PC-9 (cell line): ENCODE results near the gene DNAJB8. TPM values are rescaled to one million over a fixed set of nuclear protein-coding genes. Genes with fewer than 3 reads are reported as not detected.

Experiments
- BruUV-seq: library from RNA; stranded (reverse); fragments of 400-500 nt; replicated peaks from 2 replicates; lab custom pipeline; 2021; lab: Mats Ljungman, UMichigan
- CTCF ChIA-PET: fragments of 300-600 bp; sonication (Branson Sonifier 250); formaldehyde crosslinking; loops from one replicate; lab custom pipeline; 2022; ENCODE audit warnings: antibody characterized with exemption; lab: Charles Lee
- POLR2A ChIA-PET: fragments of 300-600 bp; sonication (Branson Sonifier 250); formaldehyde crosslinking; loops from one replicate; lab custom pipeline; 2022; ENCODE audit warnings: antibody characterized with exemption; ENCODE audit not compliant: unreplicated experiment; lab: Charles Lee
- DNase-seq, 2 experiments: peaks; one replicate each; pipeline versions ENCODE4 v3.0.0 to v3.0.0-alpha.2; 2015 to 2022; ENCODE audit warnings: mixed read lengths in 1 of 2
- H2AFZ ChIP-seq: fragments of 200-600 bp; sonication (generic); 2 replicates; pipeline ENCODE4 v1.8.1; 2017; ENCODE audit warnings: antibody characterized with exemption
- H3F3A ChIP-seq: fragments of 200-600 bp; sonication (generic); 2 replicates; pipeline ENCODE4 v1.8.1; 2017; ENCODE audit warnings: antibody characterized with exemption, mild to moderate bottlenecking, low read depth; ENCODE audit not compliant: insufficient read depth
- H3K27ac ChIP-seq: fragments of 200-600 bp; sonication (generic); 2 replicates; pipeline ENCODE4 v1.6.1; 2016; ENCODE audit warnings: mixed run types
- H3K27me3 ChIP-seq: fragments of 200-600 bp; sonication (generic); 2 replicates; pipeline ENCODE4 v1.6.1; 2016; ENCODE audit warnings: low read depth, mixed run types; ENCODE audit not compliant: insufficient read depth
- H3K36me3 ChIP-seq: fragments of 200-600 bp; sonication (generic); 2 replicates; pipeline ENCODE4 v1.6.1; 2016; ENCODE audit warnings: low read depth, mixed run types
- H3K4me1 ChIP-seq: fragments of 200-600 bp; sonication (generic); replicated peaks from 2 replicates; pipeline ENCODE4 v1.6.1; 2016; ENCODE audit warnings: mixed run types; ENCODE audit not compliant: insufficient read depth
- H3K4me2 ChIP-seq: fragments of 200-600 bp; sonication (generic); 2 replicates; pipeline ENCODE4 v1.6.1; 2017; ENCODE audit warnings: mixed run types
- H3K4me3 ChIP-seq: fragments of 200-600 bp; sonication (generic); 2 replicates; pipeline ENCODE4 v1.6.1; 2016; ENCODE audit warnings: mixed run types
- H3K79me2 ChIP-seq: fragments of 200-600 bp; sonication (generic); 2 replicates; pipeline ENCODE4 v1.6.1; 2017; ENCODE audit warnings: low read depth, mixed run types
- H3K9me2 ChIP-seq: fragments of 200-600 bp; sonication (generic); 2 replicates; pipeline ENCODE4 v1.8.1; 2017; ENCODE audit warnings: mild to moderate bottlenecking; ENCODE audit not compliant: insufficient read depth
- H3K9me3 ChIP-seq: fragments of 200-600 bp; sonication (generic); 2 replicates; pipeline ENCODE4 v1.8.1; 2016; ENCODE audit warnings: low read depth; ENCODE audit not compliant: insufficient read depth
- H4K20me1 ChIP-seq: fragments of 200-600 bp; sonication (generic); 2 replicates; pipeline ENCODE4 v1.8.1; 2017; ENCODE audit not compliant: insufficient read depth
- CTCF ChIP-seq: fragments of 200-600 bp; sonication (generic); conservative IDR thresholded peaks from 2 replicates; pipeline ENCODE4 v1.6.1; 2017; ENCODE audit warnings: mixed run types, antibody characterized with exemption, mild to moderate bottlenecking, moderate library complexity
- EZH2 ChIP-seq: fragments of 200-600 bp; sonication (generic); IDR thresholded peaks from 2 replicates; pipeline ENCODE4 v1.8.0; 2017; ENCODE audit warnings: antibody characterized with exemption, low read depth
- intact Hi-C: fragments of 100-400 bp; cut with micrococcal nuclease; formaldehyde crosslinking; loops from one replicate; pipeline ENCODE4 v1.10.0; 2022; ENCODE audit not compliant: unreplicated experiment
- total RNA-seq: library from RNA; stranded (reverse); gene quantifications from 2 replicates; pipeline ENCODE4 v1.2.3, GENCODE V29; 2021

The DNAJB8 gene
- total RNA-seq, 1 experiment from 2014 or later = not detected

GRCh38 chr3:128458746-128459460, 7.8 kb downstream of the DNAJB8 start:
- TF ChIP-seq EZH2 (no peak), CTCF (no peak)
- CTCF ChIA-PET = no interaction called here
- no peaks in the 10 kb centered on the region for H3K9me3 ChIP-seq
- H3K4me2 ChIP-seq = no peak overlapping the region
- no peak overlapping the region for H2AFZ ChIP-seq
- no peaks in the 10 kb centered on the region for H3K79me2 ChIP-seq
- no TSS peak for BruUV-seq
- H3K36me3 ChIP-seq = no peaks in the 10 kb centered on the region
- POLR2A ChIA-PET = no interaction called here
- H3K9me2 ChIP-seq = no peaks in the 10 kb centered on the region
- H4K20me1 ChIP-seq = no peaks in the 10 kb centered on the region
- H3K27ac ChIP-seq = no peak overlapping the region
- no peaks in the 10 kb centered on the region for H3F3A ChIP-seq
- no peak overlapping the region for H3K4me3 ChIP-seq
- H3K4me1 ChIP-seq = peaks cover 8% of the 10 kb centered on the region
- H3K27me3 ChIP-seq = no peaks in the 10 kb centered on the region
- intact Hi-C loops = no loop called here
- no peak for DNase-seq

- peaks cover 12% of the 10 kb centered on the region for H3K4me1 ChIP-seq
- H3K4me2 ChIP-seq = no peak overlapping the region
- no peaks in the 10 kb centered on the region for H3K9me2 ChIP-seq
- CTCF ChIA-PET = no interaction called here
- TF ChIP-seq CTCF = no peak
- TF ChIP-seq EZH2 = no peak
- no peak overlapping the region for H3K27ac ChIP-seq
- no peak overlapping the region for H3K4me3 ChIP-seq
- H3F3A ChIP-seq = no peaks in the 10 kb centered on the region
- no peak overlapping the region for H2AFZ ChIP-seq
- no peaks in the 10 kb centered on the region for H3K36me3 ChIP-seq
- no TSS peak for BruUV-seq
- no peaks in the 10 kb centered on the region for H3K27me3 ChIP-seq
- H3K79me2 ChIP-seq = no peaks in the 10 kb centered on the region
- no peaks in the 10 kb centered on the region for H3K9me3 ChIP-seq
- no peaks in the 10 kb centered on the region for H4K20me1 ChIP-seq
- POLR2A ChIA-PET = no interaction called here
- DNase-seq = no peak
- intact Hi-C loops = no loop called here
These were observed 8.8 kb downstream of the DNAJB8 start for GRCh38 chr3:128457937-128458336.

GRCh38 chr3:128456776-128457715, 9.6 kb downstream of the DNAJB8 start:
- no peak for DNase-seq
- Histone ChIP-seq H3K79me2 (no peaks in the 10 kb centered on the region), H3K4me1 (peaks cover 12% of the 10 kb centered on the region), H3K36me3 (no peaks in the 10 kb centered on the region), H2AFZ (no peak overlapping the region), H3K27me3 (no peaks in the 10 kb centered on the region), H4K20me1 (no peaks in the 10 kb centered on the region), H3K27ac (no peak overlapping the region), H3K4me3 (no peak overlapping the region), H3K9me2 (no peaks in the 10 kb centered on the region), H3K4me2 (no peak overlapping the region), H3F3A (no peaks in the 10 kb centered on the region), H3K9me3 (no peaks in the 10 kb centered on the region)
- intact Hi-C loops = no loop called here
- TF ChIP-seq CTCF = no peak
- TF ChIP-seq EZH2 = no peak
- CTCF ChIA-PET = no interaction called here
- no TSS peak for BruUV-seq
- POLR2A ChIA-PET = no interaction called here
